HUDEP-2 (cell line): ENCODE measurements around the gene OR10A2.
"Not testable (repeated sequence)": the region's sequence is repeated elsewhere in the genome, so short reads cannot be mapped to it uniquely, and the experiment has no call there.

Experiments used
- DNase-seq, 76 experiments: peaks; one replicate each; lab custom pipeline; 2025; ENCODE audit not compliant: unreplicated experiment in 76 of 76; lab: John Stamatoyannopoulos, UW

Gene OR10A2

DNA sequence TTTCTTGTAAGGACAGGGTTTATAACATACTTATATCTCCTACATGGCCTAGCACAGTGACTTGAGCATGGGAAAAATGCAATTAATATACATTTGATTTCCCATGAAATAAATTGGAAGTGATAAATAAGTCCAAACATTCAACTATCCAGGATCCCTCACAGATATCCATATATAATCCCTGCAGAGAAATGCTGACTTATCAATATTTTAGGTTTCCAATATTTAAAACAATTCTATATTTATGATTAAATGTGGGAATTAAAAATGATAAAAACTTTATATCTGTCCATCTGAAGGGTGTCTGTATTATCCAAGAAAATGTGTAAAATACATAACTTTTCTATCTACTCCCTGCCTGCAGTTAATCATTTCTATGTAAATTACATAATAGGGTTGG is 19.9 kb downstream of the OR10A2 start:
- no peak for DNase-seq

DNA sequence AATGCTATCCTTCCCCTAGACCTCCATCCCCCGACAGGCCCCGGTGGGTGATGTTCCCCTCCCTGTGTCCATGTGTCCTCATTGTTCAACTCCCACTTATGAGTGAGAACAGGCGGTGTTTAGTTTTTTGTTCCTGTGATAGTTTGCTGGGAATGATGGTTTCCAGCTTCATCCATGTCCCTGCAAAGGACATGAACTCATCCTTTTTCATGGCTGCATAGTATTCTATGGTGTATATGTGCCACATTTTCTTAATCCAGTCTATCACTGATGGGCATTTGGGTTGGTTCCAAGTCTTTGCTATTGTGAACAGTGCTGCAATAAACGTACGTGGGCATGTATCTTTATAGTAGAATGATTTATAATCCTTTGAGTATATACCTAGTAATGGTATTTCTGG is 24.9 kb downstream of the OR10A2 start:
- DNase-seq = not testable (repeated sequence)

DNA sequence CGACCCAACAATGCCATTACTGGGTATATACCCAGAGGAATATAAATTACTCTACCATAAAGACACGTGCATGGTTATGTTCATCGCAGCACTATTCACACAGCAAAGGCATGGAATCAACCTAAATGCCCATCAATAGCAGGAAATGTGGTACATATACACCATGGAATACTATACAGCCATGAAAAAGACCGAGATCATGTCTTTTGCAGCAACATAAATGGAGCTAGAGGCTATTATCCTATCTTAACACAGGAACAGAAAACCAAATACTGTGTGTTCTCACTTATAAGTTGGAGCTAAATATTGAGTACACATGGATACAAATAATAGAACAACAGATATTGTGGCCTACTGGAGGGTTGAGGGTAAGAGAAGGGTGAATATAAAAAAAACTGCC is 26.0 kb downstream of the OR10A2 start:
- DNase-seq = no peak

DNA sequence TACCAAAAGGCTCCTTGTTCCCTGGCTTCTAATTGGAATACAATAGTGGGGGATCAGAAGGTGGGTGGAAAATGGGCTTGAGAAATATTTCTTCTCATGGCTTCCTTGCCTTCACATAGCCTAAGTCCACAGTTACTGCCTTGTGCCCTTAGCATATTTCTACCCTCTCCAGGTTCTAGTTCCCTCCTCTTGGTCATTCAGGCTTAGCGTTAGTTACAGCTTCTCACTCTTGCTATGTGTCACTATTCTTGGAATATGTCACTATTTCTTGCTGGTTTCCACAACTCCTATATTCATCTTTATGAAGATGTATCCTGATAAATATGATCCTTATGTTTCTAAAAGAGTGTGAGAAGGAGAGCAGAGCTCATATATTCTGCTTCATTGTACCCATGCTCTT is 27.0 kb downstream of the OR10A2 start:
- no peak for DNase-seq

DNA sequence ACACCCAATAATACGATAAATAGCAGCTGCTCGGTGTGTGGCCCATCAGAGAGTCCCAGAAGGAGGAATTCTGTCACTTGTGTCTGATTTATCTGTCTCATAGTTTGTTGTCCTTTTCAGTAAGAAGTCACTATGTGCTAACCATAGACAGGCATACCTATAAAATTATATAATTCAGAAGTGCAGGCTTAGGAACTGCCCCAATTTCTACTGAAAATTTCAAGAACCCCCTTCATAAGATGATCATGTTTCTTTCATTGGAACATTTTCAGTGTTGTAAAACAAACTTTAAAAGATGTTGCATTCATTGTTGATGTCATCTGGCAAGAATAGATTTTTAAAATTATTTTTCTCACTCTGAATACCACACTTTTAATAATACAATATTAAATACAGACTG is 29.5 kb downstream of the OR10A2 start, which contains the start of gene OR2D2:
Gene OR2D2, minus strand, starts transcription at position 101 of the 400 bp plus-strand sequence. Its CDS starts 0 bp downstream, at position 101.
- no peak for DNase-seq

DNA sequence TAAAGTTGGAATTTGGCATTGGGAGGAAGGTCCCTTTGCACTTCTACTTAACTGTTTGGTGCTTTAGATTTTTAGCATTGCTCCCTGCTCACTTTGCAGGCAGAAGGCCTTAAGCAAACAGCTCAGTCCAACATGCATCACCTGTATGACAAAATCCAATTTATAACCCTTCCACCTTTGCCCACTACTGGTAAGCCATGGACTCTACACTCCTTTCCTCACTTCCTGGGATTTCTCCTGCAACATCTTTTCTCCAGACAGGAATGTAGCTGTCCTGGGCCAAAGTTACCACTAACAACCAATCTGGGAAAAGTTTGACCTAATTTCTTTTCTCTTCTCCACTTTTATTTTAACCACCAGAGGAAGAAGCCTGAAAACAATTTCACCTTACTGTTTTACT is 31.2 kb downstream of the OR10A2 start:
- no peak for DNase-seq

DNA sequence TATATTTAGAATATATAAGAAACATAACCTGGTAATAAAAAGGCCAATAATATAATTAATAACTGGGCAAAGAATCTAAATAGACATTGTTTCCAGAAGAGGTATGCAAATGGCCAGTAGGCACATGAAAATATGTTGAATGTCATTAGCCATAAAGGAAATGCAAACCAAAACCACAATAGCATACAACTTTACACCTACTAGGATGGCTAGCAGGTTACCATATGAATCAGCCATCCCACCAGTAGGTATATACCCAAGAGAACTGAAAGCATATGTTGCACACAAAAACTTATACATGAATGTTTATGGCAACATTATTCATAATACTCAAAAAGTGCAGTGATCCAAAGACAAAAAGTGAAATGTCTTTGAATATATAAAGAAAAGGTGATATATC is 32.2 kb downstream of the OR10A2 start:
- no peak for DNase-seq

DNA sequence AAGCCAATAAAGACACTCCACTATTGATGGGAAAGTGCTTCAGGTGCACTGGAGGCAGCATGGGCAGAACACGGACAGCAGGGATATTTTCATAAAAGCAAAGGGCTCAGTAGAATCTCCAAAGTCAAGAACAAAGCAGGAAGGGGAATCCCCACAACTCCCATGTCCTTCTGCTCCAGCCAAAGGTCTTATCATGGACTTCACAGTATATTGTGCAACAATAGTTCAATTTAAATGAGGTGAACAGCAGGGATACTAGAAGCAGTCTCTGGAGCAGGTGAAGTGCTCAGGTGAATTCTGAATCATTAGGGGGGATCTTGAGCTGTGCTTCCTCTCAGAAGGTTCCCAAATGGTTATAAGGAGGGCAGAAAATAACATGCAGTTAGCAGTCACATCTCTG is 36.1 kb downstream of the OR10A2 start:
- no peak for DNase-seq

DNA sequence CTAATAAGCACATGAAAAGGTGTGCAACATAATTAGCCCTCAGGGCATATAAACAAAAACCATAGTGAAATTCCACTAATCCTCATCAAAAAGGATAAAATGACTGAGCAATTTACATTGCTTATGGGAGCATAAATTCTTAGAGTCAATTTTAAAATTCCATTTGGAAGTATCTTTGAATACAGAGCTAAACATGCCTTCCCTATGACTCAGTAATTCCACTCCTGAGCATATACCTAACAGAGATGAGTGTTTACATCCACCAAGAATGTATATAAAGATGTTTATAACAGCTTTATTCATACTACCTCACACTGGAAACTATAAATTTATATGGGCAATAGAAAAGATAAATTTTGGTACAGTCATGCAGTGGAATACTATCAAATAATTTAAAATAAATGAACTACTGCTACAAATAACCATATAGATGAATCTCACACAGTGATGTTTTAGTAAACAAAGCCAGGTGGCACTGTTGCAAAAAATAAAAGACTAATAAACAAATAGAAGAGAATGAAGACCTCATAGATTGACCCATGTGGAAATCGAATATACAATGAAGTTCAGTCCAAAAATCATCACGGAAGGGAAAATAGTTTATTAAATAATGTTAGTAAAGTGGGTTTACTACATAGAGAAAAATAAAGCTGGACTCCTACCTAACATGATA is 37.6 kb downstream of the OR10A2 start:
- no peak for DNase-seq

DNA sequence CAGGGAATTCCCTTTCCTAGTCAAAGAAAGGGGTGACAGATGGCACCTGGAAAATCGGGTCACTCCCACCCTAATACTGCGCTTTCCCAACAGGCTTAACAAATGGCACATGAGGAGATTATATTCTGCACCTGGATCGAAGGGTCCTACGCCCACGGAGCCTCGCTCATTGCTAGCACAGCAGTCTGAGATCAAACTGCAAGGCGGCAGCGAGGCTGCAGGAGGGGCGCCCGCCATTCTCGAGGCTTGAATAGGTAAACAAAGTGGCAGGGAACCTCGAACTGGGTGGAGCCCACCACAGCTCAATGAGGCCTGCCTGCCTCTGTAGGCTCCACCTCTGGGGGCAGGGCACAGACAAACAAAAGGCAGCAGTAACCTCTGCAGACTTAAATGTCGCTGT is 41.9 kb downstream of the OR10A2 start:
- not testable (repeated sequence) for DNase-seq

DNA sequence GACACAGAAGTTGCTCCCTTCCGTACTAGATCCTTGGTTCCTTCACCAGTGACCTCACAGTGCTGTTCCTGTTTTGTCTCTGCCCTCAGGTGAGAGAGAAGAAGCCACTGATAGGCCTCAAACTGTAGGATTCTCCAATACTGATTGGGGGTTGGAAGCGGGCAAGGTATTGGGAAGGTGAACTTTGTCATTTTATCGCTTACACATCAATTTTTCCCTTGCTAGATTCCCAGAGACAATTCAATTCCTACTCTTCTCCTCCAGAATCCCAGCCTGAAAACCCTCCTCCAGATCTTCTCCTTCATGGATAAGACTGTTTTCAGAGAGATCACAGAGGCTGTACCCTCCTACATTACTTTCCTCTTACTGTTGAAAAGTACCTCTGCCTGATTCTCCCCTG is 48.5 kb downstream of the OR10A2 start:
- DNase-seq = no peak

DNA sequence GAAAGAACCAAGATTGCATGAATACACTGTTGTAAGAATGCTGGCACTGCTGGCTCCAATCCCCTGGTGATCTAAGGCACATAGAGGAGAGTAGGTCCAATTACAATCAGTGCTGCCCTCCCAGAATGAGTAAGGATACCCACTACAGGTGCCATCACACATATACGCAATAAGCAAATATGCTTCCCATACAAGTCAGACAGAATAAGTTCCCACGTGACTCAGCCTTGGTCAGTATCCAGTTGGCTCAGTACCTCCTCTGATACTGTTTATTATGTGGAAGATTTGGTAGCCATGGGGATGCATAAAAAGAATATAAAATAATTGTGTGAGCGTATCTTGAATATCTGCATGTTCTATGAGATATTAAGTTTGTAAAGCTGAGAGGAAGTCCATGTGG is 49.1 kb downstream of the OR10A2 start:
- DNase-seq = no peak

DNA sequence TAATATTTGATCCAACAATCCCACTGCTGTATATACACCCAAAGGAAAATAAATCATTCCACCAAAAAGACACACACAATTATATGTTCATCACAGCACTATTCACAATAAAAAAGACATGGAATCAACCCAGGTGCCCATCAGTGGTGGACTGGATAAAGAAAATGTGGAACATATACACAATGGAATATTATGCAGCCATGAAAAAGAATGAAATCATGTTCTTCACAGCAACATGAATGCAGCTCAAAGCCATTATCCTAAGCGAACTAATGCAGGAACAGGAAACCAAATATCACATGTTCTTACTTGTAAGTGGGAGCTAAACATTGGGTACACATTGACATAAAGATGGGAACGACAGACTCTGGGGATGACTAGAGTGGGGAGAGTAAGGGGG is 56.8 kb downstream of the OR10A2 start:
- no peak for DNase-seq

DNA sequence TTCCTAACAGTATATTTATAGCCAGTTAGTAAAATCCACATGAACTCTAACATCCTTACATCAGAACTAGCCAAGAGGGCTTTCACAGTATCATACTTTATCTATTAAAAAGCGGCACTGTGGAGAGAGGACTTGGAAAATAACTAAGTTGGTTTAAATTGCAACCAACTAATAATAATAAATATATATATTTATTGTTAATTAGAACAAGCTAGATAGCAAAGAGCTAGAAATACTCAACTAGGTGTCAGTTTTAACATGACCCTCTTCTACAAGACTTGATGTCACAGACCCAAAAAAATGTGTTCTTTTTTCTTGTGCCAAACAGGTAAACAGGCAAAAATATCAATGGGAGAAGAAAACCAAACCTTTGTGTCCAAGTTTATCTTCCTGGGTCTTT is 57.8 kb downstream of the OR10A2 start, which contains the start of gene OR2D3:
Gene OR2D3, plus strand, starts transcription at position 301 of the 400 bp plus-strand sequence. Its CDS starts 0 bp downstream, at position 301.
- no peak for DNase-seq
